Stimulated activated naive CD8-positive, alpha-beta T cell treated with anti-CD3 and anti-CD28 coated beads, Interleukin-15, Interleukin-2, amounts not matched to agents 100 ng/mL and 50 ng/mL, for 24 hours (primary cell): ENCODE measurements around the gene ZNF775.

Source experiments
- H3K27ac Mint-ChIP-seq: one replicate; pipeline ENCODE4 v1.8.0; 2021; ENCODE audit warnings: mild to moderate bottlenecking, mixed read lengths
- H3K27me3 Mint-ChIP-seq: one replicate; pipeline ENCODE4 v1.8.0; 2021; ENCODE audit warnings: mixed read lengths
- H3K36me3 Mint-ChIP-seq: one replicate; pipeline ENCODE4 v1.8.0; 2021; ENCODE audit warnings: low read depth, mixed read lengths
- H3K4me1 Mint-ChIP-seq: one replicate; pipeline ENCODE4 v1.8.0; 2021; ENCODE audit warnings: low read depth, mixed read lengths
- H3K4me3 Mint-ChIP-seq: one replicate; pipeline ENCODE4 v1.8.0; 2021; ENCODE audit warnings: mild to moderate bottlenecking, mixed read lengths
- H3K9me3 Mint-ChIP-seq: one replicate; pipeline ENCODE4 v1.8.0; 2021; ENCODE audit warnings: mixed read lengths

The ZNF775 gene

GRCh38 chr7:150378853-150379440, at the start of gene ZNF775:
TSS of gene ZNF775 (plus strand) at chr7:150379330. CDS start at chr7:150388471, 9,141 bp downstream.
- Mint-ChIP-seq H3K9me3 (no peaks in the 10 kb centered on the region), H3K4me1 (peaks cover 56% of the 10 kb centered on the region), H3K27me3 (no peaks in the 10 kb centered on the region), H3K27ac (peak within 1 kb of the TSS; percentile 79), H3K36me3 (peaks cover 11% of the 10 kb centered on the region), H3K4me3 (peak within 1 kb of the TSS; percentile 89)

- H3K4me3 Mint-ChIP-seq = no peak overlapping the region
- no peaks in the 10 kb centered on the region for H3K9me3 Mint-ChIP-seq
- no peak overlapping the region for H3K27ac Mint-ChIP-seq
- H3K27me3 Mint-ChIP-seq = no peaks in the 10 kb centered on the region
- peaks cover 15% of the 10 kb centered on the region for H3K4me1 Mint-ChIP-seq
- peaks cover 44% of the 10 kb centered on the region for H3K36me3 Mint-ChIP-seq
Measured at GRCh38 chr7:150329331-150330120, 49.6 kb upstream of the ZNF775 start.

- H3K36me3 Mint-ChIP-seq = peaks cover 36% of the 10 kb centered on the region
Measured at GRCh38 chr7:150330211-150330885, 48.8 kb upstream of the ZNF775 start.

GRCh38 chr7:150332852-150333635, 46.1 kb upstream of the ZNF775 start:
- Mint-ChIP-seq H3K27me3 (no peaks in the 10 kb centered on the region), H3K36me3 (peaks cover 27% of the 10 kb centered on the region), H3K27ac (no peak overlapping the region), H3K4me1 (no peaks in the 10 kb centered on the region), H3K4me3 (no peak overlapping the region), H3K9me3 (no peaks in the 10 kb centered on the region)

More at GRCh38 chr7:150330211-150330885, 48.8 kb upstream of the ZNF775 start:
- Mint-ChIP-seq H3K4me3 (no peak overlapping the region), H3K27me3 (no peaks in the 10 kb centered on the region), H3K9me3 (no peaks in the 10 kb centered on the region), H3K27ac (no peak overlapping the region), H3K4me1 (peaks cover 6% of the 10 kb centered on the region)

DNA sequence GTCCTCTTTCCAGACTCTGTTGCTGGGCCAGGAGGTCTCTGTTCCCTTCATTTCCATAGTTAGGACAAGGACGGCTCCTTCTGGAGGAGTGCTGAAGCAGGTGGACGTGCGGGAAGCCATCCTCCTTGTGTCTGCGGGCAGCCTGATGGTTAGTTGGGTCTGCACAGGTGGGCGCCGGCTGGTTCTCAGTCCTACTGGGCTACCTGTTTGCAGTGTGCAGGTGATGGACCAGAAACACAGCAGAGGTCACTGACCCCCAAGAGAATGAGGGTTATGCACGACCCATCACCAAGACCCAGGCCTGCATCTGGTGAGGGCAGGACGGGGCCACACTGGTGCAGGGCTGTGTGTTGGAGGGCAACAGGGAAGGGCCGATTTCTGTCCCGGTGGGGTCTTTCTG, 45.5 kb upstream of the ZNF775 start:
- Mint-ChIP-seq H3K4me1 (no peaks in the 10 kb centered on the region), H3K36me3 (peaks cover 23% of the 10 kb centered on the region), H3K27ac (no peak overlapping the region), H3K4me3 (no peak overlapping the region), H3K9me3 (no peaks in the 10 kb centered on the region), H3K27me3 (no peaks in the 10 kb centered on the region)

- Mint-ChIP-seq H3K9me3 (no peaks in the 10 kb centered on the region), H3K36me3 (peaks cover 18% of the 10 kb centered on the region), H3K4me3 (no peak overlapping the region), H3K27me3 (no peaks in the 10 kb centered on the region), H3K27ac (no peak overlapping the region), H3K4me1 (no peaks in the 10 kb centered on the region)
Measured at GRCh38 chr7:150334108-150334507, 45.0 kb upstream of the ZNF775 start.

GRCh38 chr7:150335108-150335773, 43.9 kb upstream of the ZNF775 start:
- no peak overlapping the region for H3K4me3 Mint-ChIP-seq
- no peak overlapping the region for H3K27ac Mint-ChIP-seq
- no peaks in the 10 kb centered on the region for H3K27me3 Mint-ChIP-seq
- peaks cover 17% of the 10 kb centered on the region for H3K36me3 Mint-ChIP-seq
- H3K9me3 Mint-ChIP-seq = no peaks in the 10 kb centered on the region
- H3K4me1 Mint-ChIP-seq = peaks cover 2% of the 10 kb centered on the region

DNA sequence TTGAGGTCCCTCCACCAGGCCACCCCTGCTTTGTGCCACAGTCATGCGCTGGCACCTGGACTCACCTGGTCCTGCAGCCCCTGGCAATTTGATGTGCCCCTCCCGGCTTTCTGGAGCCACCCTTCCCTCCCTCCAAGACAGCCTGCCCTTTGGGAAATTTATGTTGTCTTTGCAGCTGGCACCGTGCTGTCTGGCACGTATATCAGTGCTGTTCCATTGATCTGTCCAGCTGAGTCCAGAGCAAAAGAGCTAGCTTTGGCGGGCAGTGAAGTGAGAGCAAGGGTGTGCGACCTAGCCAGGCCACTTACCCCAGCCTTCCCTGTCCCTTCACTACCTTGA, 43.4 kb upstream of the ZNF775 start:
- H3K4me3 Mint-ChIP-seq = no peak overlapping the region
- H3K27ac Mint-ChIP-seq = no peak overlapping the region
- peaks cover 17% of the 10 kb centered on the region for H3K36me3 Mint-ChIP-seq
- H3K27me3 Mint-ChIP-seq = no peaks in the 10 kb centered on the region
- peaks cover 5% of the 10 kb centered on the region for H3K4me1 Mint-ChIP-seq
- no peaks in the 10 kb centered on the region for H3K9me3 Mint-ChIP-seq

DNA sequence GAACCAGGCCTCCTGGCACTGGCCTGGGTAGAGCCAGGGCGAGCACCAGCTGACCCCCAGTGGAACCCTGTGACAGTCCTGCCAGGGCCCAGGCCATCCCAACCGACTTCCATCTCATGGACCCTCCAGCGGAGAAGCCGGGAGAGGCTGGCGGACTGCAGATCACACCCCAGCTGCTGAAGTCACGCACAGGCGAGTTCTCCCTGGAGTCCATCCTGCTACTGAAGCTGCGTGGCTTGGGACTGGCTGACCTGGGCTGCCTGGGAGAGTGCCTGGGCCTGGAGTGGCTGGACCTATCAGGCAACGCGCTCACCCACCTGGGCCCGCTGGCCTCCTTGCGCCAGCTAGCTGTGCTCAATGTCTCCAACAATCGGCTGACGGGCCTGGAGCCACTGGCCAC, 42.4 kb upstream of the ZNF775 start:
- H3K36me3 Mint-ChIP-seq = peaks cover 10% of the 10 kb centered on the region
- H3K27ac Mint-ChIP-seq = no peak overlapping the region
- H3K27me3 Mint-ChIP-seq = peaks cover under 1% of the 10 kb centered on the region
- H3K4me3 Mint-ChIP-seq = no peak overlapping the region
- H3K9me3 Mint-ChIP-seq = no peaks in the 10 kb centered on the region
- peaks cover 7% of the 10 kb centered on the region for H3K4me1 Mint-ChIP-seq

GRCh38 chr7:150337179-150337578, 42.0 kb upstream of the ZNF775 start:
- Mint-ChIP-seq H3K27me3 (peaks cover 5% of the 10 kb centered on the region), H3K27ac (no peak overlapping the region), H3K36me3 (peaks cover 10% of the 10 kb centered on the region), H3K9me3 (no peaks in the 10 kb centered on the region), H3K4me3 (no peak overlapping the region), H3K4me1 (peaks cover 7% of the 10 kb centered on the region)

- Mint-ChIP-seq H3K4me3 (no peak overlapping the region), H3K9me3 (no peaks in the 10 kb centered on the region), H3K4me1 (peaks cover 7% of the 10 kb centered on the region), H3K27ac (no peak overlapping the region), H3K36me3 (peaks cover 10% of the 10 kb centered on the region), H3K27me3 (peaks cover 10% of the 10 kb centered on the region)
Measured at GRCh38 chr7:150337659-150338081, 41.5 kb upstream of the ZNF775 start.

- Mint-ChIP-seq H3K4me3 (no peak overlapping the region), H3K4me1 (peaks cover 7% of the 10 kb centered on the region), H3K36me3 (peaks cover 10% of the 10 kb centered on the region), H3K27me3 (peaks cover 16% of the 10 kb centered on the region), H3K9me3 (no peaks in the 10 kb centered on the region), H3K27ac (no peak overlapping the region)
Measured at GRCh38 chr7:150338166-150338829, 40.8 kb upstream of the ZNF775 start.

DNA sequence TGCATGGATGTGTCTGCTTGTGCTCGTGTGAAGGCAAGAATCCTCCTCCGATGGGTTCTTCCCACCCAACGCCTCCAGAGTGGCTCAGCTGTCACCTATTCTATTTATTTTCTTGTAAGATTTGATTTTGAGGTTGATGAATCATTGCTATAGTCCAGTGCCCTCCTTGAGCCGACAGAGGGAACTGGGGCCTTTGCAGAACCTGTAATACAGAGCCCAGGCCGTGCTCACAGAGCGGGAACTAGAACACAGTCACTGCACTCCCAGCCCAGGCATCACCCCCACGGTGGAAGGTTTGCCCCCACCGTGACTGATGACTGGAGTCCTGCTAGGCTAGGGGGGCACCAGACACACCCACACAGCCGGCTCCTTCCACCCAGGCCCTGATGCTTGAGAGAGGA, 39.7 kb upstream of the ZNF775 start:
- H3K9me3 Mint-ChIP-seq = no peaks in the 10 kb centered on the region
- H3K27me3 Mint-ChIP-seq = peaks cover 22% of the 10 kb centered on the region
- no peak overlapping the region for H3K4me3 Mint-ChIP-seq
- no peak overlapping the region for H3K27ac Mint-ChIP-seq
- peaks cover 10% of the 10 kb centered on the region for H3K36me3 Mint-ChIP-seq
- H3K4me1 Mint-ChIP-seq = peaks cover 7% of the 10 kb centered on the region
